ENCODE measurements around the gene PIP5K1B. TPM values are rescaled to one million over a fixed set of nuclear protein-coding genes. Genes with fewer than 3 reads are reported as not detected.

PIP5K1B gene
- total RNA-seq, 1 donor from 2014 or later, result 2.1 TPM

- Histone ChIP-seq H3K4me1 (ENCODE audit: control insufficient read depth in 3 of 3, insufficient read depth in 3 of 3, low read length in 3 of 3) (peaks cover 0 to 3% (median 0%) of the 10 kb centered on the region in 3 donors), H3K36me3 (ENCODE audit: control insufficient read depth in 3 of 3, insufficient read depth in 3 of 3, low read length in 3 of 3) (no peaks in the 10 kb centered on the region), H3K4me3 (ENCODE audit: low read length in 3 of 3) (no peak overlapping the region), H3K9me3 (ENCODE audit: control insufficient read depth in 3 of 3, low read length in 3 of 3) (no peaks in the 10 kb centered on the region), H3K9ac (ENCODE audit: low read depth in 1 of 3, low read length in 3 of 3) (no peak overlapping the region), H3K27ac (ENCODE audit: low read depth, low read length) (no peak overlapping the region), H3K27me3 (ENCODE audit: control insufficient read depth in 3 of 3, insufficient read depth in 3 of 3, low read length in 3 of 3) (no peaks in the 10 kb centered on the region)
Observed at GRCh38 chr9:68912561-68912960, 207.5 kb downstream of the PIP5K1B start.

GRCh38 chr9:68913054-68913453 lies 208.0 kb downstream of the PIP5K1B start:
- Histone ChIP-seq H3K27ac (ENCODE audit: low read depth, low read length) (no peak overlapping the region), H3K36me3 (ENCODE audit: control insufficient read depth in 3 of 3, insufficient read depth in 3 of 3, low read length in 3 of 3) (no peaks in the 10 kb centered on the region), H3K27me3 (ENCODE audit: control insufficient read depth in 3 of 3, insufficient read depth in 3 of 3, low read length in 3 of 3) (no peaks in the 10 kb centered on the region), H3K9ac (ENCODE audit: low read depth in 1 of 3, low read length in 3 of 3) (no peak overlapping the region), H3K4me3 (ENCODE audit: low read length in 3 of 3) (no peak overlapping the region), H3K4me1 (ENCODE audit: control insufficient read depth in 3 of 3, insufficient read depth in 3 of 3, low read length in 3 of 3) (peaks cover 0 to 3% (median 0%) of the 10 kb centered on the region in 3 donors), H3K9me3 (ENCODE audit: control insufficient read depth in 3 of 3, low read length in 3 of 3) (no peaks in the 10 kb centered on the region)

GRCh38 chr9:68914751-68915150 lies 209.7 kb downstream of the PIP5K1B start:
- no peaks in the 10 kb centered on the region for H3K27me3 ChIP-seq (ENCODE audit: control insufficient read depth in 3 of 3, insufficient read depth in 3 of 3, low read length in 3 of 3)
- H3K36me3 ChIP-seq (ENCODE audit: control insufficient read depth in 3 of 3, insufficient read depth in 3 of 3, low read length in 3 of 3), result peaks cover 0 to 2% (median 0%) of the 10 kb centered on the region in 3 donors
- H3K4me1 ChIP-seq (ENCODE audit: control insufficient read depth in 3 of 3, insufficient read depth in 3 of 3, low read length in 3 of 3), result peaks cover 0 to 3% (median 0%) of the 10 kb centered on the region in 3 donors
- H3K27ac ChIP-seq (ENCODE audit: low read depth, low read length), result no peak overlapping the region
- no peak overlapping the region for H3K9ac ChIP-seq (ENCODE audit: low read depth in 1 of 3, low read length in 3 of 3)
- H3K4me3 ChIP-seq (ENCODE audit: low read length in 3 of 3), result no peak overlapping the region
- no peaks in the 10 kb centered on the region for H3K9me3 ChIP-seq (ENCODE audit: control insufficient read depth in 3 of 3, low read length in 3 of 3)

GRCh38 chr9:68919661-68920060 lies 214.6 kb downstream of the PIP5K1B start:
- Histone ChIP-seq H3K9ac (ENCODE audit: low read depth in 1 of 3, low read length in 3 of 3) (no peak overlapping the region), H3K9me3 (ENCODE audit: control insufficient read depth in 3 of 3, low read length in 3 of 3) (no peaks in the 10 kb centered on the region), H3K27me3 (ENCODE audit: control insufficient read depth in 3 of 3, insufficient read depth in 3 of 3, low read length in 3 of 3) (no peaks in the 10 kb centered on the region), H3K36me3 (ENCODE audit: control insufficient read depth in 3 of 3, insufficient read depth in 3 of 3, low read length in 3 of 3) (peaks cover 0 to 2% (median 0%) of the 10 kb centered on the region in 3 donors), H3K27ac (ENCODE audit: low read depth, low read length) (no peak overlapping the region), H3K4me3 (ENCODE audit: low read length in 3 of 3) (no peak overlapping the region), H3K4me1 (ENCODE audit: control insufficient read depth in 3 of 3, insufficient read depth in 3 of 3, low read length in 3 of 3) (no peaks in the 10 kb centered on the region)

GRCh38 chr9:68920921-68921320 lies 215.9 kb downstream of the PIP5K1B start:
- H3K36me3 ChIP-seq (ENCODE audit: control insufficient read depth in 3 of 3, insufficient read depth in 3 of 3, low read length in 3 of 3), result peaks cover 0 to 2% (median 0%) of the 10 kb centered on the region in 3 donors
- H3K27ac ChIP-seq (ENCODE audit: low read depth, low read length), result no peak overlapping the region
- no peaks in the 10 kb centered on the region for H3K27me3 ChIP-seq (ENCODE audit: control insufficient read depth in 3 of 3, insufficient read depth in 3 of 3, low read length in 3 of 3)
- H3K9me3 ChIP-seq (ENCODE audit: control insufficient read depth in 3 of 3, low read length in 3 of 3), result no peaks in the 10 kb centered on the region
- H3K4me1 ChIP-seq (ENCODE audit: control insufficient read depth in 3 of 3, insufficient read depth in 3 of 3, low read length in 3 of 3), result no peaks in the 10 kb centered on the region
- H3K9ac ChIP-seq (ENCODE audit: low read depth in 1 of 3, low read length in 3 of 3), result no peak overlapping the region
- no peak overlapping the region for H3K4me3 ChIP-seq (ENCODE audit: low read length in 3 of 3)

GRCh38 chr9:68923480-68923879 lies 218.4 kb downstream of the PIP5K1B start:
- H3K4me1 ChIP-seq (ENCODE audit: control insufficient read depth in 3 of 3, insufficient read depth in 3 of 3, low read length in 3 of 3), result no peaks in the 10 kb centered on the region
- no peaks in the 10 kb centered on the region for H3K27me3 ChIP-seq (ENCODE audit: control insufficient read depth in 3 of 3, insufficient read depth in 3 of 3, low read length in 3 of 3)
- H3K27ac ChIP-seq (ENCODE audit: low read depth, low read length), result no peak overlapping the region
- no peaks in the 10 kb centered on the region for H3K9me3 ChIP-seq (ENCODE audit: control insufficient read depth in 3 of 3, low read length in 3 of 3)
- peaks cover 0 to under 1% (median 0%) of the 10 kb centered on the region in 3 donors for H3K36me3 ChIP-seq (ENCODE audit: control insufficient read depth in 3 of 3, insufficient read depth in 3 of 3, low read length in 3 of 3)
- no peak overlapping the region for H3K9ac ChIP-seq (ENCODE audit: low read depth in 1 of 3, low read length in 3 of 3)
- no peak overlapping the region for H3K4me3 ChIP-seq (ENCODE audit: low read length in 3 of 3)

- H3K27me3 ChIP-seq (ENCODE audit: control insufficient read depth in 3 of 3, insufficient read depth in 3 of 3, low read length in 3 of 3), result no peaks in the 10 kb centered on the region
- H3K9ac ChIP-seq (ENCODE audit: low read depth in 1 of 3, low read length in 3 of 3), result no peak overlapping the region
- H3K36me3 ChIP-seq (ENCODE audit: control insufficient read depth in 3 of 3, insufficient read depth in 3 of 3, low read length in 3 of 3), result no peaks in the 10 kb centered on the region
- no peak overlapping the region for H3K27ac ChIP-seq (ENCODE audit: low read depth, low read length)
- no peaks in the 10 kb centered on the region for H3K4me1 ChIP-seq (ENCODE audit: control insufficient read depth in 3 of 3, insufficient read depth in 3 of 3, low read length in 3 of 3)
- no peak overlapping the region for H3K4me3 ChIP-seq (ENCODE audit: low read length in 3 of 3)
- H3K9me3 ChIP-seq (ENCODE audit: control insufficient read depth in 3 of 3, low read length in 3 of 3), result no peaks in the 10 kb centered on the region
Observed at GRCh38 chr9:68925175-68925574, 220.1 kb downstream of the PIP5K1B start.

- Histone ChIP-seq H3K27me3 (ENCODE audit: control insufficient read depth in 3 of 3, insufficient read depth in 3 of 3, low read length in 3 of 3) (no peaks in the 10 kb centered on the region), H3K4me3 (ENCODE audit: low read length in 3 of 3) (no peak overlapping the region), H3K9ac (ENCODE audit: low read depth in 1 of 3, low read length in 3 of 3) (no peak overlapping the region), H3K27ac (ENCODE audit: low read depth, low read length) (no peak overlapping the region), H3K9me3 (ENCODE audit: control insufficient read depth in 3 of 3, low read length in 3 of 3) (no peaks in the 10 kb centered on the region), H3K4me1 (ENCODE audit: control insufficient read depth in 3 of 3, insufficient read depth in 3 of 3, low read length in 3 of 3) (no peaks in the 10 kb centered on the region), H3K36me3 (ENCODE audit: control insufficient read depth in 3 of 3, insufficient read depth in 3 of 3, low read length in 3 of 3) (no peaks in the 10 kb centered on the region)
Observed at GRCh38 chr9:68927165-68927564, 222.1 kb downstream of the PIP5K1B start.

- Histone ChIP-seq H3K9ac (ENCODE audit: low read depth in 1 of 3, low read length in 3 of 3) (no peak overlapping the region), H3K36me3 (ENCODE audit: control insufficient read depth in 3 of 3, insufficient read depth in 3 of 3, low read length in 3 of 3) (no peaks in the 10 kb centered on the region), H3K4me1 (ENCODE audit: control insufficient read depth in 3 of 3, insufficient read depth in 3 of 3, low read length in 3 of 3) (no peaks in the 10 kb centered on the region), H3K4me3 (ENCODE audit: low read length in 3 of 3) (no peak overlapping the region), H3K27ac (ENCODE audit: low read depth, low read length) (no peak overlapping the region), H3K27me3 (ENCODE audit: control insufficient read depth in 3 of 3, insufficient read depth in 3 of 3, low read length in 3 of 3) (no peaks in the 10 kb centered on the region), H3K9me3 (ENCODE audit: control insufficient read depth in 3 of 3, low read length in 3 of 3) (no peaks in the 10 kb centered on the region)
Observed at GRCh38 chr9:68931821-68932220, 226.8 kb downstream of the PIP5K1B start.

- Histone ChIP-seq H3K4me3 (ENCODE audit: low read length in 3 of 3) (no peak overlapping the region), H3K27me3 (ENCODE audit: control insufficient read depth in 3 of 3, insufficient read depth in 3 of 3, low read length in 3 of 3) (no peaks in the 10 kb centered on the region), H3K4me1 (ENCODE audit: control insufficient read depth in 3 of 3, insufficient read depth in 3 of 3, low read length in 3 of 3) (no peaks in the 10 kb centered on the region), H3K9ac (ENCODE audit: low read depth in 1 of 3, low read length in 3 of 3) (no peak overlapping the region), H3K9me3 (ENCODE audit: control insufficient read depth in 3 of 3, low read length in 3 of 3) (no peaks in the 10 kb centered on the region), H3K36me3 (ENCODE audit: control insufficient read depth in 3 of 3, insufficient read depth in 3 of 3, low read length in 3 of 3) (no peaks in the 10 kb centered on the region), H3K27ac (ENCODE audit: low read depth, low read length) (no peak overlapping the region)
Observed at GRCh38 chr9:68932458-68932857, 227.4 kb downstream of the PIP5K1B start.

Data from skeletal muscle tissue (tissue), 4 donors.